ENCODE measurements around the gene SLC2A13.

Gene SLC2A13

DNA sequence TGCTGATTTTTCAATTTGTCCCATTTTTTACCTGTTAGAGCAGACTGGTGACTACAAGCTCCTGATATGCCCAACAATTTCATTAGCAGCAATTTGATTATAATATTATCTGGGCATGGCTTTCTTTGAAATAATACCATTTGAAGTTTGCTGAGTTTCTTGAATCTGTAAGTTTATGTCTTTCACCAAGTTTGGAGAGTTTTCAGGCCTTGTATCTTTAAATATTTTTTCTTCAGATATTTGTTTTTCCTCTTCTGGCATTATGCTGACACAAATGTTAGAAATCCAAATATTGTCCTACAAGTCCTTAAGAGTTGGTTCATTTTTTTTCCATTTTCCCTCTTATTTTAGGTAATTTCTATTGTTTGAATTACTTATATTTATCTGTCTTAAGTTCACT is 30.4 kb downstream of the SLC2A13 start:
- H3K4me1 ChIP-seq (ENCODE audit: control insufficient read depth in 1 of 2, insufficient read depth in 2 of 2, low read length in 2 of 2), result no peaks in the 10 kb centered on the region
- H3K36me3 ChIP-seq (ENCODE audit: control insufficient read depth in 1 of 2, insufficient read depth in 2 of 2, low read length in 2 of 2), result no peaks in the 10 kb centered on the region
- H3K27me3 ChIP-seq (ENCODE audit: control insufficient read depth in 1 of 2, insufficient read depth in 2 of 2, low read length in 2 of 2), result no peaks in the 10 kb centered on the region
- no peak overlapping the region for H3K9ac ChIP-seq (ENCODE audit: low read depth in 1 of 2, low read length in 2 of 2)
- H3K27ac ChIP-seq (ENCODE audit: low read depth, low read length), result no peak overlapping the region
- no peak overlapping the region for H3K4me3 ChIP-seq (ENCODE audit: low read depth in 1 of 2, low read length in 2 of 2)
- H3K9me3 ChIP-seq (ENCODE audit: control insufficient read depth in 1 of 2, low read length in 2 of 2), result no peaks in the 10 kb centered on the region

GRCh38 chr12:40068416-40068815 is 37.5 kb downstream of the SLC2A13 start:
- Histone ChIP-seq H3K27me3 (ENCODE audit: control insufficient read depth in 1 of 2, insufficient read depth in 2 of 2, low read length in 2 of 2) (no peaks in the 10 kb centered on the region), H3K36me3 (ENCODE audit: control insufficient read depth in 1 of 2, insufficient read depth in 2 of 2, low read length in 2 of 2) (no peaks in the 10 kb centered on the region), H3K4me3 (ENCODE audit: low read depth in 1 of 2, low read length in 2 of 2) (no peak overlapping the region), H3K27ac (ENCODE audit: low read depth, low read length) (no peak overlapping the region), H3K4me1 (ENCODE audit: control insufficient read depth in 1 of 2, insufficient read depth in 2 of 2, low read length in 2 of 2) (no peaks in the 10 kb centered on the region), H3K9me3 (ENCODE audit: control insufficient read depth in 1 of 2, low read length in 2 of 2) (no peaks in the 10 kb centered on the region), H3K9ac (ENCODE audit: low read depth in 1 of 2, low read length in 2 of 2) (no peak overlapping the region)

DNA sequence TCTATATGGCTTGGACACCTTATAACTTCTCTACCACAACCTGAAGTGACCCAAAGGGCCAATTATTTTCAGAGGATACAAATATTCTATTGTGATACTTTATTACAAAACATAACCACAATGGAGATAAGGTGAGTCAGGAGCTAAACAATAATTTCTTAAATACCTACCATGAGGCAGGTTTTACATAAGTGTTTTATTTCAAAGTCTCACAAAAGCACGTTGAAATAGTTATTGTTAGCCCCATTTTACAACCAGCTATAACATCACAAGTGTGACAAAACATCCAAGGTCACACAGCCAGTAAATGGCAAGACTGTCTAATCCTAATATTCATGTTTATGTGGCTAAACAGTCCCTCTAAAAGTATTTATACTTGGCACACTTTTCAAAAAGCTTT is 40.2 kb downstream of the SLC2A13 start:
- H3K27me3 ChIP-seq (ENCODE audit: control insufficient read depth in 1 of 2, insufficient read depth in 2 of 2, low read length in 2 of 2), result no peaks in the 10 kb centered on the region
- H3K27ac ChIP-seq (ENCODE audit: low read depth, low read length), result no peak overlapping the region
- H3K9ac ChIP-seq (ENCODE audit: low read depth in 1 of 2, low read length in 2 of 2), result no peak overlapping the region
- H3K4me1 ChIP-seq (ENCODE audit: control insufficient read depth in 1 of 2, insufficient read depth in 2 of 2, low read length in 2 of 2), result no peaks in the 10 kb centered on the region
- no peak overlapping the region for H3K4me3 ChIP-seq (ENCODE audit: low read depth in 1 of 2, low read length in 2 of 2)
- H3K9me3 ChIP-seq (ENCODE audit: control insufficient read depth in 1 of 2, low read length in 2 of 2), result no peaks in the 10 kb centered on the region
- no peaks in the 10 kb centered on the region for H3K36me3 ChIP-seq (ENCODE audit: control insufficient read depth in 1 of 2, insufficient read depth in 2 of 2, low read length in 2 of 2)

GRCh38 chr12:40063414-40063813 is 42.5 kb downstream of the SLC2A13 start:
- Histone ChIP-seq H3K27me3 (ENCODE audit: control insufficient read depth in 1 of 2, insufficient read depth in 2 of 2, low read length in 2 of 2) (no peaks in the 10 kb centered on the region), H3K9ac (ENCODE audit: low read depth in 1 of 2, low read length in 2 of 2) (no peak overlapping the region), H3K36me3 (ENCODE audit: control insufficient read depth in 1 of 2, insufficient read depth in 2 of 2, low read length in 2 of 2) (no peaks in the 10 kb centered on the region), H3K9me3 (ENCODE audit: control insufficient read depth in 1 of 2, low read length in 2 of 2) (no peaks in the 10 kb centered on the region), H3K4me3 (ENCODE audit: low read depth in 1 of 2, low read length in 2 of 2) (no peak overlapping the region), H3K4me1 (ENCODE audit: control insufficient read depth in 1 of 2, insufficient read depth in 2 of 2, low read length in 2 of 2) (peaks cover 0 to 4% of the 10 kb centered on the region in 2 donors), H3K27ac (ENCODE audit: low read depth, low read length) (no peak overlapping the region)

- H3K9ac ChIP-seq (ENCODE audit: low read depth in 1 of 2, low read length in 2 of 2), result no peak overlapping the region
- H3K27me3 ChIP-seq (ENCODE audit: control insufficient read depth in 1 of 2, insufficient read depth in 2 of 2, low read length in 2 of 2), result no peaks in the 10 kb centered on the region
- peaks cover 0 to 10% of the 10 kb centered on the region in 2 donors for H3K4me1 ChIP-seq (ENCODE audit: control insufficient read depth in 1 of 2, insufficient read depth in 2 of 2, low read length in 2 of 2)
- no peak overlapping the region for H3K27ac ChIP-seq (ENCODE audit: low read depth, low read length)
- H3K4me3 ChIP-seq (ENCODE audit: low read depth in 1 of 2, low read length in 2 of 2), result no peak overlapping the region
- no peaks in the 10 kb centered on the region for H3K9me3 ChIP-seq (ENCODE audit: control insufficient read depth in 1 of 2, low read length in 2 of 2)
- no peaks in the 10 kb centered on the region for H3K36me3 ChIP-seq (ENCODE audit: control insufficient read depth in 1 of 2, insufficient read depth in 2 of 2, low read length in 2 of 2)
Measured at GRCh38 chr12:40058721-40059190, 47.1 kb downstream of the SLC2A13 start.

DNA sequence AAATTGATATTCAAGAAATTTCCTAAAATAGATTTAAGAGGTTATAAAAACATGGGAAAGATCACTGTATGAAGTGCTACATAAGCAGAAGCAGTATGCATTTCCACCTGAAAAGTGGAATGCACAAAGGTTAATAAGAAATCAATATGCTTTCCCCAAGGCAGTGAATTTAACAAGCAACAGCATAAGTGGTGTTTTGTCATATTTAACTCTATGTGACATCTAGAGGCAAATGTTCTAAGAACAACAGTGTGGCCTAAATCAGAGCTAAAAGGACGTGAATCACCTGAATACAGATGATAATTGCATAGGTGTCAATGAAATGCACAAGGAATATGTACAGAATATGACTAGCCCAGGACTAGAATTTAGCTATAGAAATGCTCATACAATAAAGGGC is 49.5 kb downstream of the SLC2A13 start:
- H3K36me3 ChIP-seq (ENCODE audit: control insufficient read depth in 1 of 2, insufficient read depth in 2 of 2, low read length in 2 of 2), result no peaks in the 10 kb centered on the region
- no peaks in the 10 kb centered on the region for H3K9me3 ChIP-seq (ENCODE audit: control insufficient read depth in 1 of 2, low read length in 2 of 2)
- peaks cover 0 to 10% of the 10 kb centered on the region in 2 donors for H3K4me1 ChIP-seq (ENCODE audit: control insufficient read depth in 1 of 2, insufficient read depth in 2 of 2, low read length in 2 of 2)
- H3K27ac ChIP-seq (ENCODE audit: low read depth, low read length), result no peak overlapping the region
- no peak overlapping the region for H3K4me3 ChIP-seq (ENCODE audit: low read depth in 1 of 2, low read length in 2 of 2)
- H3K27me3 ChIP-seq (ENCODE audit: control insufficient read depth in 1 of 2, insufficient read depth in 2 of 2, low read length in 2 of 2), result no peaks in the 10 kb centered on the region
- no peak overlapping the region for H3K9ac ChIP-seq (ENCODE audit: low read depth in 1 of 2, low read length in 2 of 2)

- no peak overlapping the region for H3K9ac ChIP-seq (ENCODE audit: low read depth in 1 of 2, low read length in 2 of 2)
- peaks cover 0 to 10% of the 10 kb centered on the region in 2 donors for H3K4me1 ChIP-seq (ENCODE audit: control insufficient read depth in 1 of 2, insufficient read depth in 2 of 2, low read length in 2 of 2)
- no peak overlapping the region for H3K4me3 ChIP-seq (ENCODE audit: low read depth in 1 of 2, low read length in 2 of 2)
- H3K9me3 ChIP-seq (ENCODE audit: control insufficient read depth in 1 of 2, low read length in 2 of 2), result no peaks in the 10 kb centered on the region
- H3K27me3 ChIP-seq (ENCODE audit: control insufficient read depth in 1 of 2, insufficient read depth in 2 of 2, low read length in 2 of 2), result no peaks in the 10 kb centered on the region
- no peak overlapping the region for H3K27ac ChIP-seq (ENCODE audit: low read depth, low read length)
- no peaks in the 10 kb centered on the region for H3K36me3 ChIP-seq (ENCODE audit: control insufficient read depth in 1 of 2, insufficient read depth in 2 of 2, low read length in 2 of 2)
Measured at GRCh38 chr12:40055776-40056175, 50.1 kb downstream of the SLC2A13 start.

DNA sequence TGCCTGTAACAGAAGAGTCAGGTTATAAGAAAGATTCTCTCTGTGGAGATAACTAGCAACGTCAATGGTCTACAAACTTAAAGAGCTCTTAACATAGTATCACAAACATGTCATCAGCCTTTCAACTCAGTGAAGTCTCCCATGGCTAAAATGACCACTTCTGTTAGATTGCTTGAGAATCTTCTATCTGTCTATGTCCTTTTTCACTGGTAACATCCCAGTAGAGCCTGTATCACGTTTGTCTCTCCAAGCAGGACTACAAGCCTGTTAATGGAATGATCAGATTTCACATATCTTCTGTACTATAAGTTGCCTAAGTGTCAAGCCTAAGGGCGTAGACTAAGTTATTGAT is 50.7 kb downstream of the SLC2A13 start:
- H3K27ac ChIP-seq (ENCODE audit: low read depth, low read length), result no peak overlapping the region
- no peaks in the 10 kb centered on the region for H3K9me3 ChIP-seq (ENCODE audit: control insufficient read depth in 1 of 2, low read length in 2 of 2)

GRCh38 chr12:40054555-40055227 is 51.2 kb downstream of the SLC2A13 start:
- Histone ChIP-seq H3K27ac (ENCODE audit: low read depth, low read length) (no peak overlapping the region), H3K4me3 (ENCODE audit: low read depth in 1 of 2, low read length in 2 of 2) (no peak overlapping the region), H3K27me3 (ENCODE audit: control insufficient read depth in 1 of 2, insufficient read depth in 2 of 2, low read length in 2 of 2) (no peaks in the 10 kb centered on the region), H3K9me3 (ENCODE audit: control insufficient read depth in 1 of 2, low read length in 2 of 2) (no peaks in the 10 kb centered on the region), H3K4me1 (ENCODE audit: control insufficient read depth in 1 of 2, insufficient read depth in 2 of 2, low read length in 2 of 2) (peaks cover 0 to 10% of the 10 kb centered on the region in 2 donors), H3K36me3 (ENCODE audit: control insufficient read depth in 1 of 2, insufficient read depth in 2 of 2, low read length in 2 of 2) (no peaks in the 10 kb centered on the region), H3K9ac (ENCODE audit: low read depth in 1 of 2, low read length in 2 of 2) (no peak overlapping the region)

More for the DNA sequence above, 50.7 kb downstream of the SLC2A13 start:
- no peak overlapping the region for H3K4me3 ChIP-seq (ENCODE audit: low read depth in 1 of 2, low read length in 2 of 2)
- no peak overlapping the region for H3K9ac ChIP-seq (ENCODE audit: low read depth in 1 of 2, low read length in 2 of 2)
- no peaks in the 10 kb centered on the region for H3K36me3 ChIP-seq (ENCODE audit: control insufficient read depth in 1 of 2, insufficient read depth in 2 of 2, low read length in 2 of 2)
- H3K27me3 ChIP-seq (ENCODE audit: control insufficient read depth in 1 of 2, insufficient read depth in 2 of 2, low read length in 2 of 2), result no peaks in the 10 kb centered on the region
- peaks cover 0 to 10% of the 10 kb centered on the region in 2 donors for H3K4me1 ChIP-seq (ENCODE audit: control insufficient read depth in 1 of 2, insufficient read depth in 2 of 2, low read length in 2 of 2)

GRCh38 chr12:40049268-40049667 is 56.6 kb downstream of the SLC2A13 start:
- H3K27me3 ChIP-seq (ENCODE audit: control insufficient read depth in 1 of 2, insufficient read depth in 2 of 2, low read length in 2 of 2), result no peaks in the 10 kb centered on the region
- H3K27ac ChIP-seq (ENCODE audit: low read depth, low read length), result no peak overlapping the region
- no peak overlapping the region for H3K4me3 ChIP-seq (ENCODE audit: low read depth in 1 of 2, low read length in 2 of 2)
- H3K9me3 ChIP-seq (ENCODE audit: control insufficient read depth in 1 of 2, low read length in 2 of 2), result no peaks in the 10 kb centered on the region
- no peaks in the 10 kb centered on the region for H3K36me3 ChIP-seq (ENCODE audit: control insufficient read depth in 1 of 2, insufficient read depth in 2 of 2, low read length in 2 of 2)
- no peak overlapping the region for H3K9ac ChIP-seq (ENCODE audit: low read depth in 1 of 2, low read length in 2 of 2)
- no peaks in the 10 kb centered on the region for H3K4me1 ChIP-seq (ENCODE audit: control insufficient read depth in 1 of 2, insufficient read depth in 2 of 2, low read length in 2 of 2)

Data from duodenal mucosa (tissue), 2 donors.